ENCODE data around the gene PCIF1. TPM values are rescaled to one million over a fixed set of nuclear protein-coding genes. Genes with fewer than 3 reads are reported as not detected.

PCIF1 gene
- total and polyA plus RNA-seq, 9 of the 15 experiments (the other 6 are each of a cell fraction or from before 2014, with no cell fraction given), result 5.8 to 29.4 (median 11.3) TPM

GRCh38 chr20:45910670-45911485 is 23.6 kb upstream of the PCIF1 start (continued):
- TF ChIP-seq ZNF695 (CRISPR knock-in tag; IDR thresholded peaks at IDR 0.05), result no peak
- TF ChIP-seq ZNF436 (CRISPR knock-in tag; IDR thresholded peaks at IDR 0.05), result no peak
- no peak for TF ChIP-seq RERE (CRISPR knock-in tag; IDR thresholded peaks at IDR 0.05; ENCODE audit: borderline replicate concordance)
- TF ChIP-seq GATAD2B (IDR thresholded peaks at IDR 0.05; ENCODE audit: borderline replicate concordance), result no peak
- no peak for TF ChIP-seq ZNF668 (CRISPR knock-in tag; IDR thresholded peaks at IDR 0.05)
- TF ChIP-seq FIP1L1 (IDR thresholded peaks at IDR 0.05; ENCODE audit: low read depth, low read length, poor library complexity, severe bottlenecking), result no peak
- TF ChIP-seq NCOA1 (IDR thresholded peaks at IDR 0.05; ENCODE audit: low read depth), result no peak
- TF ChIP-seq ZNF263 (CRISPR knock-in tag; IDR thresholded peaks at IDR 0.05; ENCODE audit: borderline replicate concordance), result no peak
- peak; percentile 68 for TF ChIP-seq ZFX (CRISPR knock-in tag; IDR thresholded peaks at IDR 0.05)
- peak; percentile 97 for TF ChIP-seq HDGF (IDR thresholded peaks at IDR 0.05)
- TF ChIP-seq ZBTB43 (CRISPR knock-in tag; IDR thresholded peaks at IDR 0.05), result no peak
- TF ChIP-seq MTA3 (IDR thresholded peaks at IDR 0.05; ENCODE audit: borderline replicate concordance), result 0 out of 2 replicates have a peak, but pooled peaks have one; percentile 30
- TF ChIP-seq ZNF280A (IDR thresholded peaks at IDR 0.05; ENCODE audit: low read depth, partially characterized antibody), result no peak
- TF ChIP-seq ESRRB (CRISPR knock-in tag; IDR thresholded peaks at IDR 0.05; ENCODE audit: borderline replicate concordance), result no peak
- no peak for TF ChIP-seq ZNF561 (CRISPR knock-in tag; conservative IDR thresholded peaks at IDR 0.05)
- no peak for TF ChIP-seq ZBTB2 (IDR thresholded peaks at IDR 0.05)
- peak; percentile 49; the same call in 1 of the 2 replicates for TF ChIP-seq ZEB2 (IDR thresholded peaks at IDR 0.05)
- no peak for TF ChIP-seq NONO (IDR thresholded peaks at IDR 0.05; ENCODE audit: low read depth in 2 of 2, low read length in 1 of 2)
- TF ChIP-seq TGIF2 (CRISPR knock-in tag; IDR thresholded peaks at IDR 0.05), result no peak

Data from K562 (cell line).